PC-3 (cell line): ENCODE results near the gene TACSTD2. TPM values are rescaled to one million over a fixed set of nuclear protein-coding genes. Genes with fewer than 3 reads are reported as not detected.
"Not testable (repeated sequence)": the region's sequence is repeated elsewhere in the genome, so short reads cannot be mapped to it uniquely, and the experiment has no call there.

Experiments used
- ATAC-seq: fragments of 200-7000 bp; cut with Tn5 transposase; 2 replicates; pipeline ENCODE4 v1.9.1; 2020; ENCODE audit warnings: mild to moderate bottlenecking, moderate library complexity
- BruUV-seq: library from RNA; stranded (reverse); fragments of 400-500 nt; replicated peaks from 2 replicates; lab custom pipeline; 2021; lab: Mats Ljungman, UMichigan
- CTCF ChIA-PET: fragments of 300-600 bp; sonication (Branson Sonifier 250); formaldehyde crosslinking; loops from one replicate; lab custom pipeline; 2022; ENCODE audit warnings: antibody characterized with exemption; lab: Charles Lee
- POLR2A ChIA-PET: fragments of 300-600 bp; sonication (Branson Sonifier 250); formaldehyde crosslinking; loops from one replicate; lab custom pipeline; 2022; ENCODE audit warnings: antibody characterized with exemption; ENCODE audit not compliant: unreplicated experiment; lab: Charles Lee
- DNase-seq: peaks from one replicate; pipeline ENCODE4 v3.0.0-alpha.2; 2015
- H2AFZ ChIP-seq: fragments of 300-600 bp; sonication (generic); 2 replicates; pipeline ENCODE4 v1.6.0; 2016; ENCODE audit warnings: antibody characterized with exemption, low read length
- H3F3A ChIP-seq: fragments of 300-600 bp; sonication (generic); one replicate; pipeline ENCODE4 v1.6.0; 2017; ENCODE audit warnings: antibody characterized with exemption, low read length, control low read depth, mild to moderate bottlenecking; ENCODE audit not compliant: unreplicated experiment
- H3K27ac ChIP-seq: fragments of 300-600 bp; sonication (generic); 2 replicates; pipeline ENCODE4 v1.5.1; 2016; ENCODE audit warnings: mild to moderate bottlenecking, low read length
- H3K27me3 ChIP-seq: fragments of 300-600 bp; sonication (generic); 2 replicates; pipeline ENCODE4 v1.6.1; 2016; ENCODE audit warnings: low read length, mixed read lengths
- H3K36me3 ChIP-seq: fragments of 300-600 bp; sonication (generic); 2 replicates; pipeline ENCODE4 v1.6.1; 2016; ENCODE audit warnings: low read depth, mixed run types, low read length, mixed read lengths
- H3K4me1 ChIP-seq: fragments of 300-600 bp; sonication (generic); 2 replicates; pipeline ENCODE4 v1.5.1; 2016; ENCODE audit warnings: low read length; ENCODE audit not compliant: insufficient read depth
- H3K4me2 ChIP-seq: fragments of 300-600 bp; sonication (generic); 2 replicates; pipeline ENCODE4 v1.6.0; 2016; ENCODE audit warnings: low read length
- H3K4me3 ChIP-seq: fragments of 300-600 bp; sonication (generic); 2 replicates; pipeline ENCODE4 v1.5.1; 2016; ENCODE audit warnings: mild to moderate bottlenecking, low read length, mixed read lengths
- H3K79me2 ChIP-seq: fragments of 300-600 bp; sonication (generic); 2 replicates; pipeline ENCODE4 v1.6.1; 2017; ENCODE audit warnings: low read length, mixed read lengths
- H3K9ac ChIP-seq: fragments of 300-600 bp; sonication (generic); 2 replicates; pipeline ENCODE4 v1.6.0; 2016; ENCODE audit warnings: mild to moderate bottlenecking, low read length
- H3K9me2 ChIP-seq: fragments of 300-600 bp; sonication (generic); replicated peaks from 2 replicates; pipeline ENCODE4 v1.6.1; 2016; ENCODE audit warnings: mixed run types, low read length, mixed read lengths
- H3K9me3 ChIP-seq: fragments of 300-600 bp; sonication (generic); 2 replicates; pipeline ENCODE4 v1.6.1; 2016; ENCODE audit warnings: low read length, mixed read lengths
- H4K20me1 ChIP-seq: fragments of 300-600 bp; sonication (generic); 2 replicates; pipeline ENCODE4 v1.6.1; 2016; ENCODE audit warnings: low read length, mixed read lengths
- CTCF ChIP-seq: fragments of 300-600 bp; sonication (generic); conservative IDR thresholded peaks from 2 replicates; pipeline ENCODE4 v1.5.1; 2017; ENCODE audit warnings: antibody characterized with exemption, low read depth, mild to moderate bottlenecking, low read length
- EZH2 ChIP-seq: fragments of 300-600 bp; sonication (generic); IDR thresholded peaks from one replicate; pipeline ENCODE4 v1.6.1; 2017; ENCODE audit warnings: antibody characterized with exemption, mild to moderate bottlenecking, low read length; ENCODE audit not compliant: unreplicated experiment
- EZH2phosphoT487 ChIP-seq: fragments of 300-600 bp; sonication (generic); IDR thresholded peaks from 2 replicates; pipeline ENCODE4 v1.6.1; 2018; ENCODE audit warnings: mild to moderate bottlenecking, antibody characterized with exemption, low read length, borderline replicate concordance
- intact Hi-C: fragments of 100-400 bp; cut with micrococcal nuclease; formaldehyde crosslinking; loops from 2 replicates; pipeline ENCODE4 v1.9.0; 2023
- total RNA-seq: library from RNA; depleted of rRNA; stranded (reverse); fragments of >200 nt; gene quantifications from 2 replicates; pipeline ENCODE4 v1.2.3, GENCODE V29; 2014

TACSTD2 gene
- total RNA-seq, 1 experiment from 2014 or later, result 94.2 TPM

- DNase-seq (no peak), ATAC-seq (no peak)
- no peaks in the 10 kb centered on the region for H3K4me1 ChIP-seq
- no peaks in the 10 kb centered on the region for H3K36me3 ChIP-seq
- H3K4me3 ChIP-seq, result no peak overlapping the region
- H3F3A ChIP-seq, result no peaks in the 10 kb centered on the region
- no peak overlapping the region for H2AFZ ChIP-seq
- H4K20me1 ChIP-seq, result no peaks in the 10 kb centered on the region
- H3K9me3 ChIP-seq, result no peaks in the 10 kb centered on the region
- no peak overlapping the region for H3K4me2 ChIP-seq
- H3K9me2 ChIP-seq, result no peaks in the 10 kb centered on the region
- H3K27me3 ChIP-seq, result no peaks in the 10 kb centered on the region
- no peaks in the 10 kb centered on the region for H3K79me2 ChIP-seq
- intact Hi-C loops, result no loop called here
- no peak overlapping the region for H3K27ac ChIP-seq
- no TSS peak for BruUV-seq
- CTCF ChIA-PET, result no interaction called here
- H3K9ac ChIP-seq, result no peak overlapping the region
- POLR2A ChIA-PET, result no interaction called here
- TF ChIP-seq CTCF (no peak), EZH2 (no peak), EZH2phosphoT487 (no peak)
Measured at GRCh38 chr1:58561633-58562032, 15.4 kb downstream of the TACSTD2 start.

GRCh38 chr1:58555393-58555792 lies 21.7 kb downstream of the TACSTD2 start:
- no TSS peak for BruUV-seq
- H3F3A ChIP-seq, result no peaks in the 10 kb centered on the region
- no peak for ATAC-seq
- H3K9ac ChIP-seq, result no peak overlapping the region
- H3K9me3 ChIP-seq, result no peaks in the 10 kb centered on the region
- TF ChIP-seq CTCF, result no peak
- TF ChIP-seq EZH2phosphoT487, result no peak
- TF ChIP-seq EZH2, result no peak
- no peaks in the 10 kb centered on the region for H3K27me3 ChIP-seq
- POLR2A ChIA-PET, result interaction anchor here (0.6 kb wide), 1 partner anchor 17 kb away, joined by 3 read pairs; no protein-coding TSS in a partner anchor
- no peaks in the 10 kb centered on the region for H3K36me3 ChIP-seq
- no peak overlapping the region for H2AFZ ChIP-seq
- no peak overlapping the region for H3K27ac ChIP-seq
- CTCF ChIA-PET, result no interaction called here
- no peak overlapping the region for H3K4me3 ChIP-seq
- no peaks in the 10 kb centered on the region for H3K79me2 ChIP-seq
- H3K9me2 ChIP-seq, result no peaks in the 10 kb centered on the region
- DNase-seq, result no peak
- H3K4me2 ChIP-seq, result no peak overlapping the region
- no peaks in the 10 kb centered on the region for H4K20me1 ChIP-seq
- H3K4me1 ChIP-seq, result no peaks in the 10 kb centered on the region
- intact Hi-C loops, result no loop called here

DNA sequence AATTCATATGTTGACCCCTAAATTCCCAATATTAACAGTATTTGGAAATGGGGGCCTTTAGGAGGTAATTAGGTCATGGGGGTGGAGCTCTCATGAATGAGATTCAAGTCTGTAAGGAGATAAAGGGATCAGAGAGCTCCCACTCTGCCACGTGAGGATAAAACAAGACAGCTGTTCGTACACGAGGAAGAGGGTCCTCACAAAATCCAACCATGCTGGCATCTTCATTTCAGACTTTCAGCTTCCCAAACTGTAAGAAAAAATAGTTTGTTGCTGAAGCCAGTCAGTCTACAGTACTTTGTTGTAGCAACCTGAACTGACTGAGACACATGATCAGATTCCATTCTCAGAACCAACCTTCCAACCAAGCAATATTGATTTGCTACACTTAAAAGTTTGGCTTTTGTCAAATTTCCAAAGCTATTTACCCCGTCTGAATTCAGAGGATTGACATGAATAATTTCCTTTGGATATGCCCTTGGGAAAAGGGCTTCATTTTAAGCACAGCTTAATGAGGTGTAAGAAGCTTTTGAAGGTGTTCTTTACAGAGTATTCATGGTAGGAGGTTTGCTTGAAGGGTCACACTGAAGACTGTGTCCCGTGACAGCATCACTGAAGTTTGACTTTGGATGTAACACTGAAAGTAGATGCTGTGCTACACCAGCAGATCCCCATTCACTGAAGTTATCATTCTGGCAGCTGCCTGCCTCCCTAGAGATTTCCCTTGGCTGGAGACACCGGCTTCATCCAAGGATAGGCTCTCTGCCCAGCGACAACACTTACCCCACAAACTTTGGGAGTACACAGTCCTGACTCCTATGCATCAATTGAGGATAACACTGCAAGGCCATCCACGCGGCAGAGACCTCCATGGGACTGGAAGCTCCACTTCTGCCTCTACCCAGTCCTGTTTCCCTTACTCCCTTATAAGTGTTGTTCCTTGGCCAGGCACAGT lies 25.6 kb downstream of the TACSTD2 start:
- Histone ChIP-seq H3K27me3 (no peaks in the 10 kb centered on the region), H3K27ac (no peak overlapping the region), H3K4me3 (no peak overlapping the region), H3K9me3 (no peaks in the 10 kb centered on the region), H3K9me2 (no peaks in the 10 kb centered on the region), H3K4me1 (no peaks in the 10 kb centered on the region), H4K20me1 (no peaks in the 10 kb centered on the region), H3K36me3 (no peaks in the 10 kb centered on the region), H3K9ac (no peak overlapping the region), H3K79me2 (no peaks in the 10 kb centered on the region), H2AFZ (no peak overlapping the region), H3K4me2 (no peak overlapping the region), H3F3A (no peaks in the 10 kb centered on the region)
- ChIA-PET CTCF (no interaction called here), POLR2A (no interaction called here)
- intact Hi-C loops, result no loop called here
- no TSS peak for BruUV-seq
- no peak for ATAC-seq
- DNase-seq, result no peak
- TF ChIP-seq EZH2phosphoT487 (no peak), EZH2 (no peak), CTCF (no peak)

DNA sequence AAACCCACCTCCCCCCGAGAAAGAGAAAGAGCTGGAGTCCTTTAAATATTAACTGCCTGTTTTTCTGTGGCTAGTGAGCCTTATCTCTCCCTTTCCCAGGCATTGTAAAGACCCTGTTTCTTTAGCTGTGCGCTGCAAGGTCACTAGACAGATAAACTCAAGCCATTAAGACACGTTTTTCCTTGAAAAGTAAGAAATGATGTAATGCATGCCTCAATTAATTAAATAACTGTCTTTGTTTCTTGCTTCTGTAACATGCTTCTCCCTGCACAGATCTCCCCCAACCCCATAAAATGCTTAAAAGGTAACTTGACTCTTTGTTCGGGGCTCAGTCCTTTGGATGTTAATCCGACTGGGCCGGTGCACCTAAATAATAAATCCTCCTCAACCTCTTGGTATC lies 27.8 kb downstream of the TACSTD2 start:
- POLR2A ChIA-PET, H3K36me3 ChIP-seq, DNase-seq, H4K20me1 ChIP-seq, H3K9ac ChIP-seq, H3F3A ChIP-seq, H3K27ac ChIP-seq, ATAC-seq, CTCF ChIA-PET, BruUV-seq, H2AFZ ChIP-seq, H3K4me3 ChIP-seq, H3K27me3 ChIP-seq, intact Hi-C loops, H3K4me2 ChIP-seq, H3K9me3 ChIP-seq, H3K9me2 ChIP-seq: not testable (repeated sequence)
- Histone ChIP-seq H3K79me2 (peaks cover 13% of the 10 kb centered on the region; the same call in 1 of the 2 replicates), H3K4me1 (peaks cover 11% of the 10 kb centered on the region)
